SK-N-SH (cell line): Measurements from ENCODE around the gene C6orf89. TPM values are rescaled to one million over a fixed set of nuclear protein-coding genes. Genes with fewer than 3 reads are reported as not detected.
A peak's percentile ranks its signal among the peaks of the same experiment; 100 is the strongest.

Experiments
- CTCF ChIA-PET: fragments of 300-600, 350-600 bp; formaldehyde crosslinking; extraction: SDS; loops from one replicate; lab custom pipeline; 2021; lab: Yijun Ruan, JAX
- POLR2A ChIA-PET: fragments of 350-600 bp; sonication (Branson Sonifier 250); formaldehyde crosslinking; extraction: SDS; loops from one replicate; lab custom pipeline; 2020; ENCODE audit warnings: antibody characterized with exemption, inconsistent platforms; lab: Yijun Ruan, JAX
- DNase-seq: peaks from one replicate; pipeline ENCODE4 v3.0.0; 2012
- H2AFZ ChIP-seq: fragments of 200-600 bp; sonication (generic); 2 replicates; pipeline ENCODE4 v1.8.1; 2016; ENCODE audit warnings: antibody characterized with exemption, mild to moderate bottlenecking, low read depth
- H3F3A ChIP-seq: fragments of 200-600 bp; sonication (generic); replicated peaks from 2 replicates; pipeline ENCODE3; 2016; ENCODE audit warnings: antibody characterized with exemption, mild to moderate bottlenecking; ENCODE audit not compliant: insufficient read depth
- H3K27ac ChIP-seq, 2 experiments: fragments of 200-500 bp in 1 of 2; fragments of 200-600 bp in 1 of 2; sonication (Bioruptor generic) in 1 of 2; sonication (generic), shearing (Covaris generic) in 1 of 2; 2 replicates each; pipeline versions ENCODE4 v1.5.1 to v1.6.1; 2014 to 2016; ENCODE audit warnings: low read depth in 2 of 2, inconsistent platforms in 1 of 2, low read length in 1 of 2, mild to moderate bottlenecking in 1 of 2, mixed read lengths in 1 of 2
- H3K27me3 ChIP-seq: fragments of 200-600 bp; sonication (generic), shearing (Covaris generic); 2 replicates; pipeline ENCODE4 v1.6.1; 2016; ENCODE audit warnings: mixed run types; ENCODE audit not compliant: insufficient read depth
- H3K36me3 ChIP-seq, 2 experiments: fragments of 200-500 bp in 1 of 2; fragments of 200-600 bp in 1 of 2; sonication (Bioruptor generic) in 1 of 2; sonication (generic) in 1 of 2; replicated peaks in 1 of 2; 2 replicates each; pipeline versions ENCODE3 to v1.5.1; 2014 to 2016; ENCODE audit warnings: low read length in 1 of 2, mild to moderate bottlenecking in 1 of 2; ENCODE audit not compliant: insufficient read depth in 2 of 2, control insufficient read depth in 1 of 2
- H3K4me1 ChIP-seq, 2 experiments: fragments of 200-500 bp in 1 of 2; fragments of 200-600 bp in 1 of 2; sonication (Bioruptor generic) in 1 of 2; sonication (generic), shearing (Covaris generic) in 1 of 2; 2 replicates each; pipeline versions ENCODE4 v1.5.1 to v1.6.1; 2014 to 2016; ENCODE audit warnings: low read depth in 1 of 2, low read length in 1 of 2, mixed run types in 1 of 2; ENCODE audit not compliant: insufficient read depth in 2 of 2, control insufficient read depth in 1 of 2
- H3K4me2 ChIP-seq: fragments of 200-600 bp; sonication (generic), shearing (Covaris generic); 2 replicates; pipeline ENCODE4 v1.6.1; 2017; ENCODE audit warnings: mixed run types
- H3K4me3 ChIP-seq, 2 experiments: fragments of 200-500 bp in 1 of 2; fragments of 200-600 bp in 1 of 2; sonication (Bioruptor generic) in 1 of 2; sonication (generic), shearing (Covaris generic) in 1 of 2; 2 replicates each; pipeline versions ENCODE4 v1.5.1 to v1.8.1; 2014 to 2016; ENCODE audit warnings: low read depth in 2 of 2, inconsistent platforms in 1 of 2, low read length in 1 of 2, mild to moderate bottlenecking in 1 of 2, mixed read lengths in 1 of 2, moderate library complexity in 1 of 2
- H3K79me2 ChIP-seq: fragments of 200-600 bp; sonication (generic); 2 replicates; pipeline ENCODE4 v1.8.1; 2017; ENCODE audit warnings: mild to moderate bottlenecking; ENCODE audit not compliant: insufficient read depth
- H3K9ac ChIP-seq: fragments of 200-600 bp; sonication (generic); 2 replicates; pipeline ENCODE4 v1.6.1; 2017; ENCODE audit warnings: mixed run types
- H3K9me2 ChIP-seq: fragments of 200-600 bp; sonication (generic); 2 replicates; pipeline ENCODE4 v1.6.1; 2017; ENCODE audit warnings: mixed run types
- H3K9me3 ChIP-seq: fragments of 200-600 bp; sonication (generic); 2 replicates; pipeline ENCODE4 v1.6.1; 2017; ENCODE audit warnings: mixed run types, mild to moderate bottlenecking, moderate library complexity
- H4K20me1 ChIP-seq: fragments of 200-600 bp; sonication (generic); 2 replicates; pipeline ENCODE4 v1.6.1; 2017; ENCODE audit warnings: mild to moderate bottlenecking, mixed run types; ENCODE audit not compliant: insufficient read depth
- ELF1 ChIP-seq: IDR thresholded peaks from 2 replicates; pipeline ENCODE4 v1.4.0; 2012
- EP300 ChIP-seq, 2 experiments: IDR thresholded peaks; 2 replicates each; pipeline versions ENCODE4 v1.4.0 to v1.6.1; 2012; ENCODE audit warnings: borderline replicate concordance in 1 of 2, low read depth in 1 of 2, low read length in 1 of 2
- FOSL2 ChIP-seq: IDR thresholded peaks from 2 replicates; pipeline ENCODE4 v1.4.0; 2012; ENCODE audit warnings: low read depth, mild to moderate bottlenecking, moderate library complexity, borderline replicate concordance
- FOXJ3 ChIP-seq: sonication (generic); formaldehyde crosslinking; IDR thresholded peaks from 2 replicates; pipeline ENCODE4 v1.5.1; 2020; ENCODE audit warnings: mild to moderate bottlenecking, missing genetic modification reagents
- JUND ChIP-seq: IDR thresholded peaks from 2 replicates; pipeline ENCODE4 v1.4.0; 2012
- MAX ChIP-seq: IDR thresholded peaks from 2 replicates; pipeline ENCODE4 v1.4.0; 2012; ENCODE audit warnings: low read depth
- MEF2A ChIP-seq: IDR thresholded peaks from 2 replicates; pipeline ENCODE4 v1.4.0; 2012; ENCODE audit warnings: low read depth, borderline replicate concordance
- NFIC ChIP-seq: IDR thresholded peaks from 2 replicates; pipeline ENCODE4 v1.4.0; 2012; ENCODE audit warnings: borderline replicate concordance
- NRF1 ChIP-seq: IDR thresholded peaks from 2 replicates; pipeline ENCODE4 v1.6.1; 2012; ENCODE audit warnings: low read depth, mild to moderate bottlenecking, low read length
- POLR2AphosphoS5 ChIP-seq: IDR thresholded peaks from 2 replicates; pipeline ENCODE4 v1.6.1; 2012; ENCODE audit warnings: low read depth, low read length
- SMC3 ChIP-seq: IDR thresholded peaks from 2 replicates; pipeline ENCODE4 v1.6.1; 2012; ENCODE audit warnings: low read depth, low read length, improper control_type of control experiment
- TCF12 ChIP-seq: IDR thresholded peaks from 2 replicates; pipeline ENCODE4 v1.4.0; 2012
- TEAD4 ChIP-seq: IDR thresholded peaks from 2 replicates; pipeline ENCODE4 v1.4.0; 2012; ENCODE audit warnings: mild to moderate bottlenecking, borderline replicate concordance; ENCODE audit not compliant: insufficient read depth
- ZBTB33 ChIP-seq: IDR thresholded peaks from 2 replicates; pipeline ENCODE4 v1.4.0; 2012; ENCODE audit warnings: low read depth, borderline replicate concordance
- WGBS: methylation state at CpG from one replicate; pipeline ENCODE4 v1.1.6; 2017; ENCODE audit warnings: low lambda C conversion rate; 5-methylcytosine and 5-hydroxymethylcytosine counted together
- polyA plus RNA-seq, 3 experiments: library from polyadenylated mRNA; depleted of rRNA; stranded (reverse); fragments of >200 nt; gene quantifications; 2 replicates each; pipeline ENCODE4 v1.2.3, GENCODE V29; 2012
- TF ChIP-seq, protein P1 (sequence below): IDR thresholded peaks from 2 replicates; pipeline ENCODE4 v1.4.0; 2012; ENCODE audit warnings: low read depth, borderline replicate concordance
- TF ChIP-seq, protein P2 (sequence below): IDR thresholded peaks from 2 replicates; pipeline ENCODE4; 2012

C6orf89 gene
- polyA plus RNA-seq, 1 of the 3 experiments (the other 2 are of a cell fraction): 20.4 TPM

- Histone ChIP-seq H3K4me1 (peaks cover 0 to 5% of the 10 kb centered on the region in 2 experiments; a peak in 1 of 4 replicates), H3K4me3 (no peak overlapping the region), H3K9me3 (no peaks in the 10 kb centered on the region), H3K9me2 (no peaks in the 10 kb centered on the region), H3K36me3 (peaks cover 0 to 1% of the 10 kb centered on the region in 2 experiments), H3K4me2 (no peak overlapping the region), H4K20me1 (no peaks in the 10 kb centered on the region), H3K79me2 (no peaks in the 10 kb centered on the region), H2AFZ (no peak overlapping the region), H3F3A (peaks cover 8% of the 10 kb centered on the region), H3K27ac (no peak overlapping the region), H3K27me3 (no peaks in the 10 kb centered on the region), H3K9ac (no peak overlapping the region)
- TF ChIP-seq NFIC (no peak), NRF1 (no peak), SMC3 (no peak), ELF1 (no peak), MAX (no peak)
- TF ChIP-seq, protein P1, sequence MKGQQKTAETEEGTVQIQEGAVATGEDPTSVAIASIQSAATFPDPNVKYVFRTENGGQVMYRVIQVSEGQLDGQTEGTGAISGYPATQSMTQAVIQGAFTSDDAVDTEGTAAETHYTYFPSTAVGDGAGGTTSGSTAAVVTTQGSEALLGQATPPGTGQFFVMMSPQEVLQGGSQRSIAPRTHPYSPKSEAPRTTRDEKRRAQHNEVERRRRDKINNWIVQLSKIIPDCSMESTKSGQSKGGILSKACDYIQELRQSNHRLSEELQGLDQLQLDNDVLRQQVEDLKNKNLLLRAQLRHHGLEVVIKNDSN: no peak
- DNase-seq: no peak
- CTCF ChIA-PET: no interaction called here
- WGBS: 95% methylated on average over 4 of the region's 4 CpGs
- POLR2A ChIA-PET: no interaction called here
Measured at GRCh38 chr6:36930483-36930882, 44.7 kb downstream of the C6orf89 start.

DNA sequence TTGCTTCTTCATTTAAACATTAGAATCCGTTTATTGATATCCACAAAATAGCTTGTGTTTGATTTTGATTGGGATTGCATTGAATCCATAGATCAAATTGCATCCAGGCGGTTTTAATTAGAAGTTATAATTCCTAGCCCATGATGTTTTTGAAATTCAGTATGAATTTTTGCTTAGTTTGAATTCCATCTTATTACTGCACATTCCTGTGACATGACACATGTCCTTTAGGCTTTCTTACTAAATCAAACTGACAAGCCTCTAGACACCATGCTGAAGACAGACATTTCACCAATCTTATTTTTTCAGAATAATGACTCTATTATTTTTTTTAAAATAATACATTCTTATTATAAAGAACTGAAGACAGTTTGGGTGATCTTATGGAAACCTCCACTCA lies 47.4 kb downstream of the C6orf89 start:
- TF ChIP-seq TEAD4 (peak; percentile 78; the same call in 1 of the 2 replicates), FOXJ3 (CRISPR knock-in tag) (no peak), FOSL2 (peak; percentile 47; the same call in 1 of the 2 replicates), POLR2AphosphoS5 (peak; percentile 17; the same call in 1 of the 2 replicates), EP300 (IDR thresholded peaks at IDR 0.05; ENCODE audit: borderline replicate concordance in 1 of 2, low read depth in 1 of 2, low read length in 1 of 2) (peak in 1 of 2 experiments; percentile 67; a peak in 1 of 4 replicates), JUND (peak; percentile 85), TCF12 (peak; percentile 89), ZBTB33 (no peak), MEF2A (no peak), NFIC (peak; percentile 20; the same call in 1 of the 2 replicates)
- TF ChIP-seq, protein P2, sequence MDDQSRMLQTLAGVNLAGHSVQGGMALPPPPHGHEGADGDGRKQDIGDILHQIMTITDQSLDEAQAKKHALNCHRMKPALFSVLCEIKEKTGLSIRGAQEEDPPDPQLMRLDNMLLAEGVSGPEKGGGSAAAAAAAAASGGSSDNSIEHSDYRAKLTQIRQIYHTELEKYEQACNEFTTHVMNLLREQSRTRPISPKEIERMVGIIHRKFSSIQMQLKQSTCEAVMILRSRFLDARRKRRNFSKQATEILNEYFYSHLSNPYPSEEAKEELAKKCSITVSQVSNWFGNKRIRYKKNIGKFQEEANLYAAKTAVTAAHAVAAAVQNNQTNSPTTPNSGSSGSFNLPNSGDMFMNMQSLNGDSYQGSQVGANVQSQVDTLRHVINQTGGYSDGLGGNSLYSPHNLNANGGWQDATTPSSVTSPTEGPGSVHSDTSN: peak; percentile 93
- Histone ChIP-seq H3K9me3 (no peaks in the 10 kb centered on the region), H2AFZ (no peak overlapping the region), H3K4me2 (no peak overlapping the region), H3K27ac (peak overlapping the region in 1 of 2 experiments; percentile 18; a peak in 2 of 4 replicates), H3F3A (peaks cover 8% of the 10 kb centered on the region), H3K79me2 (no peaks in the 10 kb centered on the region), H4K20me1 (no peaks in the 10 kb centered on the region), H3K9me2 (no peaks in the 10 kb centered on the region), H3K4me3 (no peak overlapping the region), H3K27me3 (no peaks in the 10 kb centered on the region), H3K9ac (no peak overlapping the region), H3K36me3 (no peaks in the 10 kb centered on the region), H3K4me1 (peaks cover 5 to 6% of the 10 kb centered on the region in 2 experiments; a peak in 1 of 4 replicates)
- no peak for DNase-seq
- ChIA-PET CTCF (interaction anchor here (0.6 kb wide), 1 partner anchor 78 kb away, joined by 3 read pairs; no protein-coding TSS in a partner anchor), POLR2A (no interaction called here)
- WGBS: 19% methylated on average over 2 of the region's 2 CpGs
